ENCODE measurements around the gene PTPN20.
"Not testable (repeated sequence)": the region's sequence is repeated elsewhere in the genome, so short reads cannot be mapped to it uniquely, and the experiment has no call there.

PTPN20 gene

GRCh38 chr10:46925156-46925555 is 13.9 kb downstream of the PTPN20 start:
- H3K9me3 ChIP-seq (ENCODE audit: low read depth, low read length); H3K27ac ChIP-seq; DNase-seq (ENCODE audit: low read depth, low spot score); H3K4me3 ChIP-seq; H3K9ac ChIP-seq (ENCODE audit: insufficient read length); H3K36me3 ChIP-seq (ENCODE audit: insufficient read depth, low read length): not testable (repeated sequence)

GRCh38 chr10:46925853-46926252 is 14.6 kb downstream of the PTPN20 start:
- not testable (repeated sequence) for H3K36me3 ChIP-seq (ENCODE audit: insufficient read depth, low read length); H3K4me3 ChIP-seq; H3K9me3 ChIP-seq (ENCODE audit: low read depth, low read length); H3K9ac ChIP-seq (ENCODE audit: insufficient read length); H3K27ac ChIP-seq; DNase-seq (ENCODE audit: low read depth, low spot score)

DNA sequence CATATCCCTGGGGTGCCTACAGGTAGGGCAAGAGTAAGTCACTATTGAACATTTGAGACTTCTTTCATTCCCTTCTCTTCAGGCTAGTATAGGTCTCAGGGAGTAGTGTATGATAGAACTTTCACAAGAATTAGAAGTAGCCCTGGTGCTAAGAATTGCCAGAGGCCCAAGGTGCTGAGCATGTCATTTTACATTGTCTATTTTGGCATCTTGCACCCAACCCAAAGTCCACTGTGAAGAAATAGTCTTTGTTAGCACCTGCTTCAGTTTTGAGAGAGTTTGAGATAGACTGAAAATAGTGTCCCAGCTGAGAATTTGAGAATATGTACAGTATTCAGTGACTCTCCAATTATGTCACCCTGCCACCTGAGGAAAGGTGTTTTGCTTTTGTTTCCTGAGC is 17.6 kb downstream of the PTPN20 start:
- not testable (repeated sequence) for H3K36me3 ChIP-seq (ENCODE audit: insufficient read depth, low read length); DNase-seq (ENCODE audit: low read depth, low spot score); H3K4me3 ChIP-seq; H3K27ac ChIP-seq; H3K9ac ChIP-seq (ENCODE audit: insufficient read length); H3K9me3 ChIP-seq (ENCODE audit: low read depth, low read length)

- not testable (repeated sequence) for H3K36me3 ChIP-seq (ENCODE audit: insufficient read depth, low read length); H3K9me3 ChIP-seq (ENCODE audit: low read depth, low read length); DNase-seq (ENCODE audit: low read depth, low spot score); H3K9ac ChIP-seq (ENCODE audit: insufficient read length); H3K27ac ChIP-seq; H3K4me3 ChIP-seq
Observed at GRCh38 chr10:46932383-46932782, 21.2 kb downstream of the PTPN20 start.

DNA sequence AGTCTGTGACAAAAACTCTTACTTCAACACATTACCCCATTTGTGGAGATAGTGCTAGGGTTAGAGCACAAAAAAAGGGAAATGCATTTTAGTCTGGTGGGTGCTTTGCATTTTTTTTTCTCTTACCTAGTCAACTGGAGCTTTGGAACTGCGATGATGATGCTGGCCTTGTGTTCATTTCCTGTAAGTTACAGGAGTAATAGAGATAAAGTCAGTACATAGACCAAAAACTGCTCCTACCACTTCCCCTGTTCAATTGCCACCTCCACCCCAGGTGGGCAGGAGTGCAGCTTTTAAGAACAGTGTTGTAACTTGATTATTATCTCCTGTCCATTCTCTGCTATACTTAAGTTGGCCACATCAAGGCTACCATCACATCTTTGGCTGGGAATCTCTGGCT is 29.9 kb downstream of the PTPN20 start:
- not testable (repeated sequence) for H3K36me3 ChIP-seq (ENCODE audit: insufficient read depth, low read length); DNase-seq (ENCODE audit: low read depth, low spot score); H3K27ac ChIP-seq

GRCh38 chr10:46948687-46949518 is 37.7 kb downstream of the PTPN20 start:
- not testable (repeated sequence) for H3K9me3 ChIP-seq (ENCODE audit: low read depth, low read length); H3K36me3 ChIP-seq (ENCODE audit: insufficient read depth, low read length); H3K27ac ChIP-seq; DNase-seq (ENCODE audit: low read depth, low spot score); H3K4me3 ChIP-seq; H3K9ac ChIP-seq (ENCODE audit: insufficient read length)

More for the DNA sequence above, 29.9 kb downstream of the PTPN20 start:
- not testable (repeated sequence) for H3K4me3 ChIP-seq; H3K9ac ChIP-seq (ENCODE audit: insufficient read length); H3K9me3 ChIP-seq (ENCODE audit: low read depth, low read length)

GRCh38 chr10:46952540-46952939 is 41.3 kb downstream of the PTPN20 start:
- not testable (repeated sequence) for DNase-seq (ENCODE audit: low read depth, low spot score); H3K4me3 ChIP-seq; H3K36me3 ChIP-seq (ENCODE audit: insufficient read depth, low read length); H3K9me3 ChIP-seq (ENCODE audit: low read depth, low read length); H3K9ac ChIP-seq (ENCODE audit: insufficient read length); H3K27ac ChIP-seq

- not testable (repeated sequence) for H3K27ac ChIP-seq; H3K9ac ChIP-seq (ENCODE audit: insufficient read length)
Observed at GRCh38 chr10:46960742-46961141, 49.5 kb downstream of the PTPN20 start.

DNA sequence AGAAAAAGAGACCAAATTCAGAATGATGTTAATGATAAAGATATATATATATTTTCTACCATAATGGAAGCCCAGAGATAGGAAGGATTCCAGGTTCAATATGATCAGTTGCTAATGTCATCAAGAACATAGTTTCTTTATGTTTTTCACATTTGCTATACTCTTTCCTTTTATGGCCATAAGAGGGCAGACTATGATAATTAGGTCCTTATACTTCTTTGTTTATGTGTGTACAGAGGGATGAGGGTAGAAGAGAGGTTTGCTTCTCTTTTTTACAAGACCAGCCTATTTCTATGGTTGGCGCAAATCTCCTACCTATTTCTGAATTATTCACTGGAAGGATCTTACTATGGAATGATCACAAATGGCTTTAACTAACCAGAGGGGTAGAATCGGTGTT is 52.1 kb downstream of the PTPN20 start:
- H3K27ac ChIP-seq; H3K9me3 ChIP-seq (ENCODE audit: low read depth, low read length); H3K4me3 ChIP-seq; DNase-seq (ENCODE audit: low read depth, low spot score); H3K36me3 ChIP-seq (ENCODE audit: insufficient read depth, low read length); H3K9ac ChIP-seq (ENCODE audit: insufficient read length): not testable (repeated sequence)

More at GRCh38 chr10:46960742-46961141, 49.5 kb downstream of the PTPN20 start:
- DNase-seq (ENCODE audit: low read depth, low spot score); H3K36me3 ChIP-seq (ENCODE audit: insufficient read depth, low read length); H3K9me3 ChIP-seq (ENCODE audit: low read depth, low read length); H3K4me3 ChIP-seq: not testable (repeated sequence)

GRCh38 chr10:46967013-46967412 is 55.8 kb downstream of the PTPN20 start:
- not testable (repeated sequence) for H3K4me3 ChIP-seq; H3K9ac ChIP-seq (ENCODE audit: insufficient read length); H3K9me3 ChIP-seq (ENCODE audit: low read depth, low read length); H3K27ac ChIP-seq; H3K36me3 ChIP-seq (ENCODE audit: insufficient read depth, low read length); DNase-seq (ENCODE audit: low read depth, low spot score)

DNA sequence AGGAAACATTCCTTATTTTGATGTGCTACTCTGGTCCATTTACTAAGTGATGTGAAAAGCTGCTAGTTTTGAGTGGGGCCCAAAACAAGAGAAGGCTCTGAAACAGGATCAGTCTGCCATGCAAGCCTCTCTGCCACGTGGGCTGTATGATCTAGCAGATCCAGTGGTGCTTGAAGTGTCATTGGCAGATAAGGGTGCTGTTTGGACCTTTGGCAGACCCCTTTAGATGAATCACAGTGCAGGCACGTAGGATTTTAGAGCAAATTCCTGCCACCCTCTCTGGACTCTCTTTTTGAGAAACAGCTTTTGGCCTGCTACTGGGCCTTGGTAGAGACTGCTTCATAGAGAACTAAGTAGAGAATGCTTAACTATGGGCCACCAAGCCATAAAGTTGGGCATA is 69.0 kb downstream of the PTPN20 start:
- H3K4me3 ChIP-seq; DNase-seq (ENCODE audit: low read depth, low spot score): not testable (repeated sequence)

DNA sequence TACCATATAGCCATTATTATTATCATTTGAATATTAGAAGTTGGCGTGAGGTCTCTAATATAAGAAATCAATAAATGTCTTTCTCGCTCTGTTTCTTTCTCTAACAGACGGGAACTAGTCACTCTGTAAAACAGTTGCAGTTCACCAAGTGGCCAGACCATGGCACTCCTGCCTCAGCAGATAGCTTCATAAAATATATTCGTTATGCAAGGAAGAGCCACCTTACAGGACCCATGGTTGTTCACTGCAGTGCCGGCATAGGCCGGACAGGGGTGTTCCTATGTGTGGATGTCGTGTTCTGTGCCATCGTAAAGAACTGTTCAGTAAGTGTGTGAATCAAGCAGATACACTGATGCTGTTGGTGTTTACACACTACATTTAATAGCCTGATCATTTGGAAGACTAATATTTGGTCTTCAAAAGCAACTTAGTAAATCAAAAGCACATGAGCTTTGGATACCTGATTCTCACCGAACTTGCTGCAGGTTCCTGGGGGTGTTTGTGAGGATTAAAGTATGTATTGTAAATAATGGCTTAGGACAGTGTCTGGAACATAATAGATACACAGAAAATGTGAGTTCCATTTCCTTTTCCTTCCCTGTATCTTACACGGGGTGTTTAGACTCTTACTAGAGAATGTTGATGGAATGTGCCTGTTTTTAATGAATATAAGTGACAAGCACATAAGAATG is 76.2 kb downstream of the PTPN20 start:
- DNase-seq (ENCODE audit: low read depth, low spot score); H3K27ac ChIP-seq; H3K36me3 ChIP-seq (ENCODE audit: insufficient read depth, low read length); H3K9me3 ChIP-seq (ENCODE audit: low read depth, low read length); H3K9ac ChIP-seq (ENCODE audit: insufficient read length); H3K4me3 ChIP-seq: not testable (repeated sequence)

More for the DNA sequence above, 69.0 kb downstream of the PTPN20 start:
- H3K36me3 ChIP-seq (ENCODE audit: insufficient read depth, low read length); H3K27ac ChIP-seq; H3K9ac ChIP-seq (ENCODE audit: insufficient read length); H3K9me3 ChIP-seq (ENCODE audit: low read depth, low read length): not testable (repeated sequence)
